HT1080 (cell line): ENCODE results near the gene TRERF1. TPM values are rescaled to one million over a fixed set of nuclear protein-coding genes. Genes with fewer than 3 reads are reported as not detected.

ENCODE experiments used
- DNase-seq: peaks from one replicate; pipeline ENCODE4 v3.0.0-alpha.2; 2015; ENCODE audit warnings: low read depth
- total RNA-seq: library from RNA; depleted of rRNA; stranded (reverse); fragments of >200 nt; shearing (Covaris generic); gene quantifications from 2 replicates; pipeline ENCODE4 v1.2.3, GENCODE V29; 2014

TRERF1 gene
- total RNA-seq, 1 experiment from 2014 or later = 11.4 TPM

DNA sequence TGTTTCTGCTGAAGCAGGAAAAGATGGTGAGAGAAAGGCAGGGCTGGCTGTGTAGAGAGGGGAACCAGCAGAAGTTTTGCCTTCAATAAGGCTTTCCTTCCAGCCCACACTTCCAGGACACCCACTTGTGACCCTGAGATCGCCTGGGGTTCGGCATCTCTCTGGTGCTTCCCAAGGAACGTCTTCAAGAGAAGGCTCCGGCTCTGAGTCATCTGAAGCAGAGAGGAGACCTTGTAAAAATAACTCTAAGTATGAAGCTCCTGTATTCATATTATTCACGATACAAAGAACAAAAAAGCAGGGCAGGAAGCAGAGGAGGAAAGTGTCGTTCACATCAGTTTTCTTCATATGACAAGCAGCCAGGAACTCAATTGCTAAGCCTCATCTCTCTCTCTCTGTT, 138.7 kb downstream of the TRERF1 start:
- peak; percentile 62 for DNase-seq

DNA sequence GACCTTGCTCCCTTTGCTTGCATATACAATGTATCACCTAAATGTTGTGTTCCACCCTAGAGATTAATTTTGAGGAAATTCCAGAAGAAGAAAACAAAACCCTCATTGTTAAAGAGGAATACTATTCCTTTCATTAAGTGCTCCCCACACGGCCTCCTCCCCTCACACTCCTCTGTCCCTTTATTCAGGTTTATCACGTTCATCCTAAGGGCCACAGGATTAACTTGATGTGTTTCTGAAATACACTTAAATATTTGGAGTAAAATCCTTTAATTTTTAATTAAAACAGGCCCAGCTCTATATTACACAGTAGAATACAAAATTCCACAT, 144.6 kb downstream of the TRERF1 start:
- no peak for DNase-seq

DNA sequence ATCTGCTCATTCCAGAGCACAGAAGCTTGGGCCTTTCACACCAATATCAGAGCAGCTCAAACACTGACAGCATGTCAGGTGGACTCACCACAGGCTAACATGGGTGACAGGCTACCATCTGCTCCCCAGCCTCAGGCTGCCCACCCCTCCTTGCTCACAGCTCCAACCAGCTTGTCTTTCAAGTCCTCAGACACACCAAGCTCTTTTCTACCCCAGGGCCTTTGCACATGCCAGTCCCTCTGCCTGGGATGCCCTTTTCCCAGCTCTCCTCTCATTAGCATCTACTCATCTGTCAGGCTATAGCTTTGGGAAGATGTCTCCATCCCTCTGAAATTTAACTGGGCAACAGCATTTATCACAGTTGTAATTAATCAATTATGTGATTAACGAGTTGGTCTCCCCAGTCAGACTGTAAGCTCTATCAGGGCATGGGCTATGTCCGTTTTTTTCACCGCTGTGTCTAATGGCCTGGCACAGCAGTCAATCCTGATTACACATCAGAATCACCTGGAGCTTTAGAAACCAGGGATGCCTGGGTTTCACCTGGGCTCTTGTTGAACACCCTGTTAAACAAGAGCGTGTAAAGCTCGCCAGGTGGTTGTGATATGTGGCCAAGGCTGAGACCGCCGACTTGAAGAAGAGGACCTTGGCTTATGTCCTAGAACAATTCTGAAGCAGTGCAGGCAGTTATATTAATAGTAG, 145.1 kb downstream of the TRERF1 start:
- no peak for DNase-seq

DNA sequence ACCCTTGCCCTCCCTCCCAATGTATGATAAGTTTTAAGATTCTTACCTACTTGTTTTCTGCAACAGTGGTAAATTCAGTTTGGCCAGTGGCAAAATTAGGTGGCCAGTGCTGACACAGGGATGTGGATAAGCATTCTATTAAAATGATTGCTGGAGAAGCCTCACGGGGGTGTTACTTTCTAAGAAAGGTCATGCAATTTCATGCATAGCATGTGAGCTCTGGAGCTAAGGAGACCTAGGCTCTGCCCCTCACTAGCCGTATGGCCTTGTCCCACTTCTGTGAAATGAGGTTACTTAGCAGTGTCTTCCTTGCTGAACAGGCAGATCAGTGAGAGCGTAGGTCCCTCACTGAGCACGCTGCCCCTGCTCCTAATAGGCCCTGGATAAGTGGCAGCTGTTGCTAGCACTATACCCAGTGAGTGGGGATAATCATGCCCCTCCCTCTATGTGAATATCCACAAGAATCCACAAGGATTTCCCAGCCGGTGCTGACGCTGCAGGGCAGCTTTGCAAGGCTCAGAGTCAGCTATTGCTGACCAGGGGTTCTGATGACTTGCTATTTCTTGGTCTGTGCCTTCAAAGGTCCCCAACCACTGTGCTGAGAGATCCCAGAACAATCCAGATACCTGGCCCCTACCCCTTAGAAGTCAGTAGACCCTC, 147.5 kb downstream of the TRERF1 start:
- no peak for DNase-seq

DNA sequence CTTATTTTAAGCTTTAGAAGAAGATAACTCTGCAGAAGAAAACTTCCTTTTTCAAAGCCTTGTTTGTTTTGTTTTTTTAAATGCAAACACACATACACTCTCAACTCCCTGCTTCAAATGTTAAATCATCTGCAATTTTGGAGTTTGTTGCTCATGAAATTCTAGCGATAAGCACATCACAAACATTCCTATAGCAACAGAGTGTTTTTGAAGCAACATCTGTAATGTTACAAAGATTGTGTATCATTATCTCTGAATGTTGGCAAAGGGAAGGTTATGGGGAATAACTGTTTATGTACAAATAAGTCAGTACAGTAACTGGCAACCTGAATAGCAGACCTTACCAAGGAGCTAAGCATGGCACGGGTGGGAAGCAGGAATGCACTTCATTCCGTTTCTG, 149.3 kb downstream of the TRERF1 start:
- DNase-seq = no peak

DNA sequence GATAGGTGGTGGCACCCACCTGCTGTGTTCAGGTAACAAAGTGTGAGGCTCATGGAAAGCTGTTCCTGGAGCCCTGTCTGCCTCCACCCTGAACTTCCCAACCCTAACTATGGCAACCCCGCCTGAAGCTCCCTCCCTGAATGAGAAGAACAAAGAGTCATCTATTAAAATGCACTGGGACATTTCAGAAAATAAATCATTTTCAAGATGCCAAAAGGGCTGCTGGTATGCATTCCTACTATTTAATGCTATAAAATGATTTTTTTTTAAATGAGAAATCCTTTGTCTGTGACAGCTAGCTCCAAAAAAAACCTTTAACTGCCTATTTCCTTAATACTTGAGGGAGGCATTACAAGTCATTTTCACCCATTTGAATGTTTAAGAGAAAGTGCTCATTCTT, 149.7 kb downstream of the TRERF1 start:
- DNase-seq = no peak

DNA sequence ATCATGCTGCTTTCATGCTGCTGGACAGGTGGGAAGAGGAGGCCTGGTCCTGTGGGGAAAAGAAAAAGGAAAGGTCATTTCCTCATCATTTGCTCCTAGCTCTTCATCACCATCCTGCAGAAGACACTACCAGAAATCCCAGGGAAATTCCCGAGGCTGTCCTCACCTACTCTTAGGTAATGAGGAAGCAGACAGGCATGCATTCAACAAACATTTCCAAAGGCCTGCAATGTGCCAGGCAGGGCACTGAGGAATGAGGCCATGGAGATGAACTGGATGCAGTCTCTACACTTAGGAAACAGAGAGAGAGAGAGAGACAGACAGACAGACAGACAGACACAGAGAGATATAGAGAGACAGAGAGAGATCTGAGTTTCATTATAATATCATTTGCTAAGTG, 151.0 kb downstream of the TRERF1 start:
- no peak for DNase-seq

DNA sequence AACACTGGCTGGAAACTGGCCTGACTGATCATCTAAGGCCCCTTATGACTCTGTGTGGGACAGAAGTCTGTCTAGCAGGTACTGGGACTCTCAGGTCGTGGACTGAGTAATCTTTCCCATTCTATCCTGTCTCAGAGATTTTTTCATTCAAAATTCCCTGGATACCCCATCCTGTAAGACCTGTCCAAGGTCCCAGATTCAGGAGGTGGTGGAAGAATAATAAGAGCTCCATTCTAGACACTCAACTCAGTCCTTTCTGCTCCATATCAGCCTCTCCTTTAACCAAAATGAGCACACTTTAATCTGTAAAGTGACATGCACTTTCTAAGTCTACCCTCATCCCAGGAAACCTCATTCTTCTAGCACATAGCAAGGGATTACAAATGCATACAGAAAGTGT, 151.5 kb downstream of the TRERF1 start:
- DNase-seq = no peak

DNA sequence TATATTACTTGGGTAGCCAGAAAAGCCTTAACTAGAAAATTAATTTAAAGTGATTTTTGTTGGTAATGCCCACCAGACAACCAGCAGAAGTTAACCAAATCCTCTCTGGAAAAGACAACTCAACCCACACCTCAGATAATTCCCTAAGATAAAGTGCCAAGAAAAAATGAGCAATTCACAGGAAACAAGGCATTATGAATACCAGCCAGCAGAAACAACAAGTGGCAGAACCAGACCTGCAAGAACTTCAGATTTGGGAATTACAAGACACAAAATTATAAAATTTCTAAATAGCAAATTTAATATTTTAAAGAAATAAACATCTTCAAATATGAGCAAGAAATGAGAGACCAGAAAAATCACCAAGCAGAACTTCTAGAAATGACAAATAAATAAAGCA, 154.1 kb downstream of the TRERF1 start:
- DNase-seq = no peak

DNA sequence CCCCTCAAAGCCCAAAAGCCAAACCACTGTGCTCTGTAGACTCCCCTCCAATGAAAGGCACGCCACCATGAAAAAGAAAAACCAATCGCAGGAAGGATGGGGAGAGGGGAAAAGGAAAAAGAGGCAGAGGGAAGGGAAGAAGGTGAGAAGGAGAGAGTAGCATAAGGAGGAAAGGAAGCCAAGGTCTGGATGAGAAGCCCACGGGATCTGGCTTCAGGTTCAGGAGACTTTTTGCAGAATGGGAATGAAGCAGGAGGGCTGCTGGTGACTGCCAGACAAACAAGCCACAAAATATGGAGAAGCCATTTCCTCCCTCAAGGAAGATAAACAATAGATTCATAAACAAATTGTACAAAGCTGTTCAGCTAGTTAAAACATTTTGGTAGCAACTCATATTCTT, 155.1 kb downstream of the TRERF1 start:
- no peak for DNase-seq

DNA sequence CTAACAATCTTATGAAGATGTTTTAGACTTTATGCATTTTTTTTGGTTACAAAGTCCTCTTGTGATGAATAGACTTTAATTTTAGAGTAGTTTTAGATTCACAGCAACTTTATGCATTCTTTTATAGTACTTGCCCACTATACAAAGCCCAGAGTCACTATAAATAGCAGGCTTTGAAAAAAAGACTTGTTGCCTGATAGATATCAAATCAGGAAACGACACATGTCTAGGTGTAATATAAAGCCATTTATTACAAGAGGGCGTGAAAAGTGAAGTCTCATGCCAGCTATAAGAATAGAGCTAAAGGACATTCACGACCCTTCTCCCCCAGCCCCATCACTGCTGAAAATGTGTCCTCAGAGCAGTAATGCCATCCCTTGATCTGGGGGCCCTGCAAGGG, 156.0 kb downstream of the TRERF1 start:
- DNase-seq = no peak

DNA sequence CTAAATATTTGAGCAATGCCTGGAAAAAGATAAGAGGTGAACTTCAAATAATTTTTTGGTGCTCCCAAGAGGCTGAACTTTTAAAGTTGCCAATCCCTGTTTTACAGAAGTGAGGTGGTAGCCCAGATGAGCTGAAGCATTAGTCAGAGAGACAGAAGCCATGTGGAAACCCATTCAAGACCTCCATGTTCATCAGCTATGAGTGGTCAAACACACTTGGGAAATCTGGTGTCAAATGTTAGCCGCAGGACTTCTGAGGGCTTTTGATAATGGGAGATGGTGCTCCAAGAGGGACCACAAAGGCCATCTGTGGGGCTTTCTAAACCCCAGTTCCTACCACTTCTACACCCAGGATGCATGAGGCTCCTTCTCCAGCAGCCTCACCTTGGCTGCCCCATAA, 156.5 kb downstream of the TRERF1 start:
- no peak for DNase-seq

DNA sequence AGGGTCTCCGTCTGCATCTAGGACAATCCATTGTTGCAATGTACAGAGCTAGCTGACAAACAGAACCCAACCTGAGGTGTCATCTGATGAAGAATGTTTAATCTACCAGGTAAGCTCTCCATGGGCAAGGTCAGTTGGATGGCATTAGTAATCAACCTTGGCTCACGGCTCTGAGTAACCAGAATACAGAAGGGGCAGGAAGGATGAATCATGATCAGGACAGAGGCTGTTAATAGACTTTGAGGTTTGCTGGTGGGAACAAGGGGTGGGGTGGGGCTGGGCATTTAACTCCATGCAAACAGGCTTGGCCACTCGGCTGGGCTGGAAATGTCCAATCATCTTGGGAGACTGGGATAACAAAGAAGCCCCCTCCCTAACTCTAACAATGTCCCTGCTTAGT, 157.0 kb downstream of the TRERF1 start:
- peak; percentile 96 for DNase-seq

DNA sequence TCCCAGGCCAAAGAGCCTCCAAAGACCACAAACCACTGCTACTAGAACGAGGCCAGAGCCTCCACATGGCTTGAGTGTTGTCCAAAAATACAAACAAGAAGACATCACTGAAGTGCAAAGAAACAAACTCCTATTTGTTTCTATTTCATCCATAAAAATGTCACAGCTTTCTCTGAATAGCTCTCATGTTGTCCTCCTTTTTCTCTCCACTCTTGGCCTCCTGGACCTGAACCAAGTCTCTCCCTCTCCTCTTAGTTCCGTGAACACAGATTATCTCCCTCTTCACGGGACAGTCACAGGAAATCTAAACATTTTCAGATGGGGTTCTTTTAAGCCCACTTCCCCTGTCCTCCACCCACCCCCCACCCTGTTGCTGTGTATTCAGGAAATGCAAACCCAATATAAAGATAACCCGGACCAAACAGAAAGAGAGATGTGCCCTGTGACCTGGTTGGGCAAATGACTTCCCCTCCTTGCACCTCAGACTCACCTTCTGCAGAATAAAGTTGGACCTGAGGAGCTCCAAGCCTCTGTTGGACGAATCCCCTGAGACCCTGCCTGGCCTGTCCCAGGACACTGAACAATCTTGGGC, 158.2 kb downstream of the TRERF1 start:
- no peak for DNase-seq

DNA sequence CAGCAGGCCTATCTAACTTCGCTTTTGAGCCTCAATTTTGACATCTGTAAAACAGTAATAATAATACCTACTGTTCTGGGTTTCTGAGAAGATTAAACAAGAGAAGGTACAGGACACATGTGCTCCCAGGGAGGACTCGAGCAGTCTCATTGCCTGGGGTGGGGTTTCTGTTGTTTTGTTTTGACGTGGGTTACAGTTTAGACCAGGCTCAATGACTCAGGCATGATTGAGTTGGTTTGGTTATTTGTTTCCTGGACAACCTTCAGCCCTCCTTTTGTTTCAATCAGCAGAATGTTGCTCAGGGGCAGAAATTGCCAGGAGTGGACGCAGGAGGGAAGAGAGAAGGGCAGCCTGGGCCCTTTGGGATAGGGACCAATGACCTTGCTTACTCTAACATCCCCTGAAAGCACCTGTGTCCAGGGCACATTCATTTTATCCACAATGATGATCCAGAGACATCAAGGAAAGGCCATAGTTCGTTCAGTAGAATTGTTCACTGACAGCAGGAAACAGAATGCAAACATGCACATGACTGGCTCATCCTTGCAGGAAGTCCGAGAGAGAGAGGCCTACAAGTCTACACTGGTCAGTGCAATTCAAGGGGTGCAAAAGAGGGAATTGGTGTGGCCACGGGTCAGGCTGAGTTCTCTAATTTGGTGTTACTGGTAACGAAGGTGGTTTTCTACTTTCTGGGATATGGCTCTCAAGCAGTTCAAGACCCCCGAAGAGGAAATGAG, 159.6 kb downstream of the TRERF1 start:
- DNase-seq = peak; percentile 92

DNA sequence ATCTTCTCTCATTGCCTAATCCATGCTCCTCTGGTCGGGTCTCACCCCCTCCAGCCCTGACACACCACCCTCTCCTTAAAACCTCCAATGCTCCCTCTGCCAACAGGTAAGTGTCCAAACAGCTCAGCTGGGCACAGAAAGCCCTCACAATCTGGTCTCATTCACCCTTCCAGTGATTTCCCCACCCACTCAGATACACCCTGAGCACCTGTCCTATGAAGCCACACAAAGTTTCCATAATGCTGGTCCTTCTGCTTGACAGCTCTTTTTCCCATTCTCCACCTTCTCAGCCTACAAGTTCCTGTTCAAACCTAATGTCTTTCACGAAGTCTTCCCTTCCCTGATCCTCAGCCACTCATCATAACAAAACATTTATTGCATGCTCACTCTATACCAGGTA, 164.0 kb downstream of the TRERF1 start:
- no peak for DNase-seq

DNA sequence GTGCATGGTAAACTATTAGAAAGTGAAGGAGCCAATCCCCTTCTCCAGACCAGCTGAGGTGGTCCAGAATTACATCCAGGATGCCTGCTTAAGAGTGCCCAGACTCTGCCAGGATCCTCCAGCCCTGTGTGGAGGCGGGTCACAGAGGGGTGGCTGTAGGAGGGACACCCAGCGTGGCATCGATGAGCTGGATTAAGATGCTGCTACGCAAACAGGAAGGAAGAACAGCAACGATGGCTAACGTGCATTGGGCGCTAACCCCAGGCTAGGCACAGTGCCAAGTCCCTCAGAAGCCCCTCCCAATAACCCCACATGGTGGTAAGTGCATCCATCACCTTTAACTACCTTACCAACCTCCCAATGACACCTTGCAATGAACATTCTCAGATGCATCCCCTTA, 170.2 kb downstream of the TRERF1 start:
- DNase-seq = no peak

DNA sequence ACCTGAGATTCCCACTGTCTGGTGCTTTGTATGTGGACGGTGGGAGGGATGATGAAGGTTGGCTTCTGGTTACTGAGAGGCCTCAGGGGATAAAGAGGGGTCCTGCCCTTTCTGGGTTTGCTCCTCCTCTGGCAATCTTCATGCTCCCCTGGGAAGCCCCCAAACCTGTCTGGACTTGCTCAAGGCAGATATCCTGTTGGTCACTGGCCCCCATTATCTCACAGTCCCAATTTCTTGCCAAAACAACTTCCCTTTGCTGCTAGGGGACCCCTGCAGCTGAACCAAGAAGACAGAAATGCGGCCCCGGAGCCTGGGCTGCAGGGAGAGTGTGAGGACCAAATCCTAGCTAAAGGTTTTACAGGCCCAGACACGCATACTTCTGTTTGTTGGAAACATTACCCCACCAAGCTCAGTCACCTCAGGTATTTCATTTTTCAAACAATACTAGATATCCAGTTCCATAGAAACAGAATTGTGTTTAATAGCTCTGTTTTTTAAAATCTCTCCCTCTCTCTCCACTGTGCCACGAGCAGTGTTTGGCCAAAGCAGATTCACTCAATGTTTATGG, 170.7 kb downstream of the TRERF1 start:
- DNase-seq = no peak

DNA sequence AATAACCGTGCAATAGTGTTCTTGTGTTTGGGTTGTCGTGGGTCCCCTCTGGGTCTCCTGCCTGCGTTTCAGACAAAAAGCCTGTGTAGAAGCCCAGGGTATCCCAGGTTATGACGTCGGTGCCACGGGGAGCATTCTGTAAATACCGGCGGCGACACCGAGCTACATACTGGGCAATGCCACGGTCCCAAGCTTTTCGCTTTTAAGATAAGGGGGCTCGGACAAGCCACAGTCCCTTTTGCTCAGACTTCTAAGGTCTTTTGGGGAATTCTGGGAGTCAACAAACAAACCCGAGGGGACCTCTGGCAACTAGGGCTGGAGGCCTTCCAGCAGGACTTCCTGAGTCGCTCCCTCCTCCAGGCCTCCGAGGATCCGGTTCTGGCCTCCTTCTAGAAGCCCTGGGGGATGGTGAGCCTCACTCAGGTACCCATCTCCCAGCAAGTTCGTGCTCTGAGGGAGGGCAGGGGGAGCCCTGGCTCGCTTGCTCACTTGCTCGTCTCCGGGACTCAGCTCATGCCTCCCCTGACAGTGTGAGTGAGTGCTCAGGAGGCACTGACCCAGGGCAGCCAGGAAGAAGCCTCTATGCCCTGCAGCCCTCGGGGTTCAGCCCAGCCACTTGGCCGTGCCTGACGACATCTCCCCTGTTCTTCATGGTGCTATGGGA, 171.6 kb downstream of the TRERF1 start:
- peak; percentile 27 for DNase-seq

DNA sequence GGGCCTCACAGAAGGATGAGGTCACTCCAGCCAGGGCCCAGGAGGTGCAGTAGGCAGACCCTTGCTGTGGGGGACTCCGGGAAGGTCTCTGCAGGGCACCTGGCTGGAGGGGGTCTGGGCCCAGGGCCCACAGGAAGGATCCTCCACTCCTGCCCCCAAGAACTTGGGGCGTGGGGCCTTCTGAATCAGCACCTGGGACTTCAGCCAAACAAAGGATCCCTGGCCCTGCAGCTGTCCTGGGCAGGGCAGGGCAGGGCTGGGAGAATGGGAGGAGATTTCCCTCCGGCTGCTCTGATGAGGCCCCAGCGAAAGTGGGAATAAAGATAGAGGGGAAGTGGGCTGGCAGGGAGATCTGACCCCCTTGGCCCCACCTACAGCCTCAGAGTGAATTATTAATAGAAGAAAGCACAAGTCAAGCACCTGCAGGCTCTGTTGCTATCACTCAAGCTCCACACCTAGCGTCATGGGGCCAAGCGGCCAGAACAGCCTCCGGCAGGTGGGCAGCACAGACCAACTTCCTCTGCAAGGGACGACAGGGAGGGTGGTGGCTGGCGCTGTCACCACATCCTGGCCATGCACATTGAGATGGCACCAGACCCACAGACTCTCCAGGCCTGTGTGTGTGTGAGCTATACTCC, 172.5 kb downstream of the TRERF1 start:
- DNase-seq = peak; percentile 71
